Glutamatergic neuron (in vitro differentiated cells): ENCODE data around the gene NUTM1. TPM values are rescaled to one million over a fixed set of nuclear protein-coding genes. Genes with fewer than 3 reads are reported as not detected.
"Not testable (repeated sequence)": the region's sequence is repeated elsewhere in the genome, so short reads cannot be mapped to it uniquely, and the experiment has no call there.

Experiments
- DNase-seq: peaks from one replicate; pipeline ENCODE4 v3.0.0; 2022
- H3K27ac Mint-ChIP-seq: one replicate; pipeline ENCODE4 v1.8.0; 2020; ENCODE audit warnings: mild to moderate bottlenecking, mixed read lengths, inconsistent platforms; ENCODE audit not compliant: unreplicated experiment
- H3K27me3 Mint-ChIP-seq: one replicate; pipeline ENCODE4 v1.8.0; 2020; ENCODE audit warnings: mild to moderate bottlenecking, moderate library complexity, mixed read lengths, inconsistent platforms; ENCODE audit not compliant: unreplicated experiment
- H3K36me3 Mint-ChIP-seq: one replicate; pipeline ENCODE4 v1.8.0; 2020; ENCODE audit warnings: mild to moderate bottlenecking, mixed read lengths, inconsistent platforms; ENCODE audit not compliant: unreplicated experiment
- H3K4me1 Mint-ChIP-seq: one replicate; pipeline ENCODE4 v1.8.0; 2020; ENCODE audit warnings: mild to moderate bottlenecking, low read depth, mixed read lengths, inconsistent platforms; ENCODE audit not compliant: unreplicated experiment
- H3K4me3 Mint-ChIP-seq: one replicate; pipeline ENCODE4 v1.8.0; 2020; ENCODE audit warnings: mild to moderate bottlenecking, mixed read lengths, inconsistent platforms; ENCODE audit not compliant: unreplicated experiment
- H3K9me3 Mint-ChIP-seq: one replicate; pipeline ENCODE4 v1.8.0; 2020; ENCODE audit warnings: mild to moderate bottlenecking, moderate library complexity, mixed read lengths, inconsistent platforms; ENCODE audit not compliant: unreplicated experiment
- total RNA-seq: library from RNA; stranded (reverse); fragmentation: NEBNext Ultra II Directional; extraction: Animal tissue kit (Norgen Biotek cat#: 25700); gene quantifications from one replicate; pipeline ENCODE4 v1.2.1, GENCODE V29; 2021; ENCODE audit not compliant: unreplicated experiment
- TF ChIP-seq, protein P1 (sequence below): fragments of 200-600 bp; sonication (generic); IDR thresholded peaks from one replicate; pipeline ENCODE4 v1.5.0; 2021; ENCODE audit not compliant: partially characterized antibody, unreplicated experiment

NUTM1 gene
- total RNA-seq, 1 donor from 2014 or later, result not detected

DNA sequence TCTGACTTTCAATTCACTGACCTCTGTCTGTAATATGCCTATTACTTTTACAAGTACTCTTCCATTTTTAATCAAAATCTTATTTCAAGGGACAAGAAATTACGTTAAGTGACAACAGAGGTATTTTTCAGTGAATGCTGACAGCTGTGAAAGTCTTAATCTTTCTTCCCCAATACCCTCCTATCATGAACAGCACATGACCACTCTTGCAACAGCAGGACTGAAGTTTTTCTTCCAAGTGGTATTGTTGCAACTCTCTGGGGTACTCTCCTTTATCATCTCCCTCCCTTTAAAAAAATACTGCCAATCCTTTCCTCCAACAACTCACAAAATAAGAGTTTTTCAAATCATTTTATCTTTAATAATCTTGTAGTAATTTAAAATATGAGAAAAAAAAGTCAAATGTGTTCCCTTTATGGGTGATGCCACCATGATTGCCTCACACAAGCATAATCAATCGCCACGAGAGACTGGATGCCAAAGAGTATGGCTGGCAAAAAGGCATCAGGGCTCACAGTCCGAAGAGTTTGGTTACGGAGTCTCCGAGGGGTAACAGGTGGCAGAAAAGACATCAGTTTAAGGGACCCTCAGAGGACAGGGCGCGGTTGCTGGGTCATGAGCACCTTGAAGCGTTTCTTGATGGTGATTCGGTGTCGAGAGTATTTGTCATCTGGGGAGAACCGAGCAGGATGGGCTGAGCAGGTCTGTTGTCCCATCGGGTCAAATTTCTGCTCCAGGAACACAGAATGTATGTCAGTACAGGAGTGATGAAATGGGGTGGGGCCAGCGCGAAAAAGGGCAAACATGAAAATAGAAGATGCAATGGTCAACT, 1.5 kb upstream of the NUTM1 start:
- H3K27ac Mint-ChIP-seq, result peak overlapping the region; percentile 71
- H3K36me3 Mint-ChIP-seq, result no peaks in the 10 kb centered on the region
- H3K27me3 Mint-ChIP-seq, result peaks cover 5% of the 10 kb centered on the region
- H3K9me3 Mint-ChIP-seq, result peaks cover 12% of the 10 kb centered on the region
- peaks cover 9% of the 10 kb centered on the region for H3K4me1 Mint-ChIP-seq
- no peak for DNase-seq
- TF ChIP-seq, protein P1, sequence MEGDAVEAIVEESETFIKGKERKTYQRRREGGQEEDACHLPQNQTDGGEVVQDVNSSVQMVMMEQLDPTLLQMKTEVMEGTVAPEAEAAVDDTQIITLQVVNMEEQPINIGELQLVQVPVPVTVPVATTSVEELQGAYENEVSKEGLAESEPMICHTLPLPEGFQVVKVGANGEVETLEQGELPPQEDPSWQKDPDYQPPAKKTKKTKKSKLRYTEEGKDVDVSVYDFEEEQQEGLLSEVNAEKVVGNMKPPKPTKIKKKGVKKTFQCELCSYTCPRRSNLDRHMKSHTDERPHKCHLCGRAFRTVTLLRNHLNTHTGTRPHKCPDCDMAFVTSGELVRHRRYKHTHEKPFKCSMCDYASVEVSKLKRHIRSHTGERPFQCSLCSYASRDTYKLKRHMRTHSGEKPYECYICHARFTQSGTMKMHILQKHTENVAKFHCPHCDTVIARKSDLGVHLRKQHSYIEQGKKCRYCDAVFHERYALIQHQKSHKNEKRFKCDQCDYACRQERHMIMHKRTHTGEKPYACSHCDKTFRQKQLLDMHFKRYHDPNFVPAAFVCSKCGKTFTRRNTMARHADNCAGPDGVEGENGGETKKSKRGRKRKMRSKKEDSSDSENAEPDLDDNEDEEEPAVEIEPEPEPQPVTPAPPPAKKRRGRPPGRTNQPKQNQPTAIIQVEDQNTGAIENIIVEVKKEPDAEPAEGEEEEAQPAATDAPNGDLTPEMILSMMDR, result no peak
- peak overlapping the region; percentile 95 for H3K4me3 Mint-ChIP-seq

DNA sequence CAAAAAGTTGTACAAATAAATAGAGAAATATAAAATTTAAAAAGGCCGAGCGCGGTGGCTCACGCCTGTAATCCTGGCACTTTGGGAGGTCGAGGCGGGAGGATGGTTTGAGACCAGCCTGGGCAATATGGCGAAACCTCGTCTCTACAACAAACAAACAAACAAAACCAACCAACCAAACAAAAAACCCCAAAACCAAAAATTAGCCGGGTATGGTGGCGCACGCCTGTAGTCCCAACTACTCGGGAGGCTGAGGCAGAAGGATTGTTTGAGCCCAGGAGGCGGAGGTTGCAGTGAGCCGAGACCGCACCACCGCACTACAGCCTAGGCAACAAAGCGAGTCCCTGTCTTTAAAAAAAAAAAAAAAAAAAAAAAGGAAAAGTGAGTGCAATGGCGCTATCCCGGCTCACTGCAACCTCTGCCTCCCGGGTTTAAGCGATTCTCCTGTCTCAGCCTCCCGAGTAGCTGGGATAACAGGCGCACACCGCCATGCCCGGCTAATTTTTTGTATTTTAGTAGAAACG, 840 bp upstream of the NUTM1 start:
- H3K27me3 Mint-ChIP-seq, H3K36me3 Mint-ChIP-seq, DNase-seq, H3K4me1 Mint-ChIP-seq, H3K9me3 Mint-ChIP-seq: not testable (repeated sequence)
- Mint-ChIP-seq H3K4me3 (peak overlapping the region; percentile 95), H3K27ac (peak overlapping the region; percentile 71)

DNA sequence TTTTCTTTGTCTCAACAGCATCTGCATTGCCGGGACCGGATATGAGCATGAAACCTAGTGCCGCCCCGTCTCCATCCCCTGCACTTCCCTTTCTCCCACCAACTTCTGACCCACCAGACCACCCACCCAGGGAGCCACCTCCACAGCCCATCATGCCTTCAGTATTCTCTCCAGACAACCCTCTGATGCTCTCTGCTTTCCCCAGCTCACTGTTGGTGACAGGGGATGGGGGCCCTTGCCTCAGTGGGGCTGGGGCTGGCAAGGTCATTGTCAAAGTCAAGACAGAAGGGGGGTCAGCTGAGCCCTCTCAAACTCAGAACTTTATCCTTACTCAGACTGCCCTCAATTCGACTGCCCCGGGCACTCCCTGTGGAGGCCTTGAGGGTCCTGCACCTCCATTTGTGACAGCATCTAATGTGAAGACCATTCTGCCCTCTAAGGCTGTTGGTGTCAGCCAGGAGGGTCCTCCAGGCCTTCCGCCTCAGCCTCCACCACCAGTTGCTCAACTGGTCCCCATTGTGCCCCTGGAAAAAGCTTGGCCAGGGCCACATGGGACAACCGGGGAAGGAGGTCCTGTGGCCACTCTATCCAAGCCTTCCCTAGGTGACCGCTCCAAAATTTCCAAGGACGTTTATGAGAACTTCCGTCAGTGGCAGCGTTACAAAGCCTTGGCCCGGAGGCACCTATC, 5.0 kb downstream of the NUTM1 start:
- no peak for DNase-seq

DNA sequence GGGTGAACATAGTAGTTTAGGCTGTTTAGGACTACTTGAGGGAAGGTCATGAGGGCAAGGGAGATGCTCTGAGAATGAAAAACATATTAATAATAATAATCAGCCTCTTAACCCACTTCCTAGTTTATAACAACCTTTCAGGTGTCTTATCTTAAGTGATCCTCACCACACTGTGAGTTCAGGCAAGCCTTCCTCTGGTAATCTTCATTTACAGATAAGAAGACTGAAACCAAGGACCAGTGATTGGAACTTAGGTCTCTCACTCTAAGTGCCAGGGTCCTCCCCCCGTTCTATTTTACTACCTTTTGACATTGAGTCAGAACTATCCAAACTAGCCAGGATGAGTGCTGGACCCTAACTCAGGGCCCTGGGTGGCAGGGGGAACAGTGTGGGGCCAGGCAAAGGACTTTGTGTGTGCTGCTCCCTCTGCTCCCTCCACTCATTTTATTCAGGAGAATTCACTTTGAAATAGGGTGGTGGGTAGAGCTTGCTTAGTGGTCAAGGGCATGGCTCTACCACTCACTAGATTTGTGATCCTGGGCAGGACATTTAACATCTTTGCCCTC, 5.7 kb downstream of the NUTM1 start:
- Mint-ChIP-seq H3K4me3 (no peak overlapping the region), H3K9me3 (peaks cover 2% of the 10 kb centered on the region), H3K36me3 (peaks cover 3% of the 10 kb centered on the region), H3K27ac (no peak overlapping the region), H3K27me3 (no peaks in the 10 kb centered on the region), H3K4me1 (no peaks in the 10 kb centered on the region)
- no peak for DNase-seq
- TF ChIP-seq, protein P1, result no peak

More for the DNA sequence above, 5.0 kb downstream of the NUTM1 start:
- H3K4me3 Mint-ChIP-seq, result no peak overlapping the region
- H3K27me3 Mint-ChIP-seq, result no peaks in the 10 kb centered on the region
- no peaks in the 10 kb centered on the region for H3K4me1 Mint-ChIP-seq
- TF ChIP-seq, protein P1, result no peak
- H3K36me3 Mint-ChIP-seq, result peaks cover 3% of the 10 kb centered on the region
- peaks cover 2% of the 10 kb centered on the region for H3K9me3 Mint-ChIP-seq
- H3K27ac Mint-ChIP-seq, result no peak overlapping the region

DNA sequence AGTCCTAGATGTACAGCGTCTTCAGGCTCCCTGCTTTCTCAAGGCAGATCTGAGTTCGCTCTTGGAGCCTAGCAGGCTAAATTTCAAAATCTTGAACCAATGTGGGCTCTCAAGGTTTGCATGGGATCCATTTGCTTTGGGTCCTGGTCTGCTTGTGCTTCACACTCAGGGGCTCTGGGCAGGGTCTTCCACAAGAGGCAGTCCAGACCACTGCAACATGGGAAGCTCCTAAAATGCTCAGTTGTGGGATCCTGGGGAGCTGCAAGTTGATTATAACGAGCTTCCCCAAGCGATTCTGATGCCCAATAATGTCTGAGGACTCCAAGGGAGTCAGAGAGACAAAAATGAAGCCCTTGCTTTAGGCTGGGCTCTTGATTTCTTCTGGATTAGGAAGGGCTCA, 6.7 kb downstream of the NUTM1 start:
- Mint-ChIP-seq H3K27me3 (no peaks in the 10 kb centered on the region), H3K4me1 (no peaks in the 10 kb centered on the region), H3K27ac (no peak overlapping the region), H3K4me3 (no peak overlapping the region), H3K36me3 (peaks cover 3% of the 10 kb centered on the region), H3K9me3 (peaks cover 2% of the 10 kb centered on the region)
- TF ChIP-seq, protein P1, result no peak
- no peak for DNase-seq

DNA sequence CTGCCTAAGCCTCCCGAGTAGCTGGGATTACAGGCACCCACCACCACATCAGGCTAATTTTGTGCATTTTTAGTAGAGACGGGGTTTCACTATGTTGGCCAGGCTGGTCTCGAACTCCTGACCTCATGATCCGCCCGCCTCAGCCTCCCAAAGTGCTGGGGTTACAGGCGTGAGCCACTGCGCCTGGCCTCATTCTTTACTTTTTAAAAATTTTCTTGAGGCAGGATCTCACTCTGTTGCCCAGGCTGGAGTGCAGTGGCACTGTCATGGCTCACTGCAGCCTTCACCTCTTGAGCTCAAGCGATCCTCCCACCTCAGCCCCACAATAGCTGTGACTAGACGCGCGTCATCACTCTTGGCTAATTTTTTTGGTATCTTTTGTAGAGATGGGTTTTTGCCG, 9.9 kb downstream of the NUTM1 start:
- not testable (repeated sequence) for DNase-seq, H3K27me3 Mint-ChIP-seq, H3K36me3 Mint-ChIP-seq, H3K27ac Mint-ChIP-seq, H3K4me1 Mint-ChIP-seq, H3K9me3 Mint-ChIP-seq, H3K4me3 Mint-ChIP-seq
